Renal pelvis (tissue), 4 donors: ENCODE results near the gene RIPK4. TPM values are rescaled to one million over a fixed set of nuclear protein-coding genes. Genes with fewer than 3 reads are reported as not detected.
"Not testable (repeated sequence)": the region's sequence is repeated elsewhere in the genome, so short reads cannot be mapped to it uniquely, and the experiment has no call there.

Experiments used
- DNase-seq: peaks from one replicate; pipeline ENCODE4 v3.0.0-alpha.2; 2013
- polyA plus RNA-seq, 3 donors: library from polyadenylated mRNA; unstranded; fragments of 120-200 nt; gene quantifications; one replicate each; pipeline ENCODE4 v1.2.1, GENCODE V29; 2013; ENCODE audit not compliant: insufficient read length in 3 of 3

Gene RIPK4
- polyA plus RNA-seq, 3 donors: 19.9 to 25.3 (median 23.2) TPM

GRCh38 chr21:41799763-41800162 is 32.9 kb upstream of the RIPK4 start:
- DNase-seq: no peak

DNA sequence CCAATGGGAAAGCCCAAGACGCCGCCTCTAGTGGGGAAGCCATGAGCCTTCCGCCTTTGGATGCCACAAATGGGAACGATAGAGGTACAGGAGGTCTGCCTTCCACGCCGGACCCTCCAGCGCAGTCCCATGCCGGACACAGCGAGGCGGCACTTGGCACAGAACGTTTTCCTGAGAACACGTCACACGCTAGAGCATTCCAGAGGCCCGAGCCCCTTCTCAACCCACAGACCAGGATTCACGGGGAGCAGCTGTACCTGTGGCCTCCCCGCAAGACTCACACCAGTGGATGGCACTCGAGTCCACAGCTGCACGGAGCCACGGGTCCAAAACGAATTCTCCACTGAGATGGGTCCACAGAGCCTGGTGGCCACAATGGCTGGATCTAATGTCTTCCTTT is 31.5 kb upstream of the RIPK4 start:
- DNase-seq: no peak

GRCh38 chr21:41796476-41797080 is 29.7 kb upstream of the RIPK4 start:
- no peak for DNase-seq

DNA sequence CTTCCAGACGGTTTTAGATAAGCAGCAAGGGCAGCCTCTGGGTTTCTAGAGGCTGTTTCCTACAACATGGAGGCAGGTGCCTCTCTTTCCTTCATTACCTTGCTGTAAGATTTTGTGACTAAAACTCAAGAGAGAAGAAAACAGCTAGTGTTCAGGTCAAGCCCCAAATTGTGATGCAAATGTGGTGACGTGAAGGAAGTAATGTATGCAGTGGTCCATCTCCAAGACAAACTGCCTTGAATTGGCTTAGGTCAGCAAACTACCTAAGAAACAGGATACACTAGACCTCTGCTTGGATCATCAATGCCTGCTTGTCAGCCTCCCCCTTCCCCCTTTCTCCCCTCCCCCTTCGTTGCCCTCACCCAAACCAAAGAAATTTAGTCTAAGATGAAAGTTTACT is 28.9 kb upstream of the RIPK4 start:
- no peak for DNase-seq

DNA sequence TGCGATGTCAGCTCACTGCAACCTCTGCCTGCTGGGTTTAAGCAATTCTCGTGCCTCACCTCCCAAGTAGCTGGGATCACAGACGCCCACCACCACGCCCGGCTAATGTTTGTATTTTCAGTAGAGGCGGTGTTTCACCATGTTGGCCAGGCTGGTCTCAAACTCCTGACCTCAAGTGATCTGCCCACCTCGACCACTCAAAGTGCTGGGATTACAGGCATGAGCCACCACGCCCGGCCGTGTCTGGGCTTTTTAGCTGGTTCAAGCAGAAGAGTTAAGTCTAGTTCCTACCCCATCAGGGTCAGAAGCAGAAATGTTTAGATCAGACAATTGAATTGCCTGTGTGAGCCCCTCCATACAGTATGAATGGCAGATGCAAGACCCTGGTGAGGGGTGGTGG is 27.7 kb upstream of the RIPK4 start:
- no peak for DNase-seq

DNA sequence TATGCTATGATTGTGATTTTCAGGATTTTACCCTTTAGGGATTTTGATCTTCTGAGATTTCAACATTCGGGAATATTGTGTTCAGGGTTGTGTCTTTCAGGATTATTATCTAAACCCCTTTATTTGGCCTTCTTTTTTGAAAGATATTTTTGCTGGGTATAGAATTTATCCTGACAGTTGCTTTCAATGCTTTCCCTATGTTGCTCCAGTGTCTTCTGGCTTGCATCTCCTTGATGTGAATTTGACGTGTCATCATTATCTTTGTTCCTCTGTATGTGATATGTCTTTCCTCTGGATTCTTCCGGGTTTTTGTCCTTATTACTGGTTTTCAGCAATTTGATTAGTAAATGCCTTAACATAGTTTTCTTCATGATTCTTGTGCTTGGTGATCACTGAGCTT is 25.9 kb upstream of the RIPK4 start:
- no peak for DNase-seq

- DNase-seq: no peak
These were observed 19.7 kb upstream of the RIPK4 start for GRCh38 chr21:41786509-41786987.

DNA sequence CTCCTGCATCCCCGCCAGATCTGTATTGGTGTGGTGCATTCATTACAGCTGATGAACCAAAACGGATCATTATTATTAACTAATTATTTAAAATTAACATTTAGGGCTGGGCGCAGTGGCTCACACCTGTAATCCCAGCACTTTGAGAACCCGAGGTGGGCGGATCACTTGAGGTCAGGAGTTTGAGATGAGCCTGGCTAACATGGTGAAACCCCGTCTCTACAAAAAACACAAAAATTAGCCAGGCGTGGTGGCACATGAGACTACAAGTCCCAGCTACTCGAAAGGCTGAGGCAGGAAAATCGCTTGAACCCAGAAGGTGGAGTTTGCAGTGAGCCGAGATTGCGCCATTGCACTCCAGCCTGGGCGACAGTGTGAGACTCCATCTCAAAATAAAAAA is 18.4 kb upstream of the RIPK4 start:
- not testable (repeated sequence) for DNase-seq

GRCh38 chr21:41784456-41785102 is 17.7 kb upstream of the RIPK4 start:
- no peak for DNase-seq

GRCh38 chr21:41783476-41784180 is 16.8 kb upstream of the RIPK4 start:
- DNase-seq: no peak

- no peak for DNase-seq
These were observed 14.2 kb upstream of the RIPK4 start for GRCh38 chr21:41781050-41781410.

GRCh38 chr21:41780337-41781049 is 13.6 kb upstream of the RIPK4 start:
- DNase-seq: no peak

DNA sequence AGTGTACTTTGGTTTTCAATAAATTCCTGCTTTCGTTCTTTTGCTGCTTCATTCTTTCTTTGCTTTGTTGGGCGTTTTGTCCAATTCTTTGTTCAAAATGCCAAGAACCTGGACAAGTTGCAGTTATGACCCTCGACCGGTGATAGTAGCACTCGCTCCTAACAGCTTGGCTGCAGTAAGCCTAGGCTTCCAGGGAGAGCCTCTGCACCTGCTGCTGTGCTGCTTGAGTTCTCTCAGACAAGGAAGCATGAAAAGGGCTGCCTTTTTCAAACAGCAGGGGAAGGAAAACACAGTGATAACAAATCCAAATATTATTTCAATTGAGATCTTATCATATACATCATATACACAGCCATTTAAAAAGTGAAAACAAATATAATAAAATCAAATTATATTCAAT is 12.8 kb upstream of the RIPK4 start:
- no peak for DNase-seq

GRCh38 chr21:41778930-41779600 is 12.2 kb upstream of the RIPK4 start:
- no peak for DNase-seq

GRCh38 chr21:41777951-41778815 is 11.3 kb upstream of the RIPK4 start:
- DNase-seq: no peak

DNA sequence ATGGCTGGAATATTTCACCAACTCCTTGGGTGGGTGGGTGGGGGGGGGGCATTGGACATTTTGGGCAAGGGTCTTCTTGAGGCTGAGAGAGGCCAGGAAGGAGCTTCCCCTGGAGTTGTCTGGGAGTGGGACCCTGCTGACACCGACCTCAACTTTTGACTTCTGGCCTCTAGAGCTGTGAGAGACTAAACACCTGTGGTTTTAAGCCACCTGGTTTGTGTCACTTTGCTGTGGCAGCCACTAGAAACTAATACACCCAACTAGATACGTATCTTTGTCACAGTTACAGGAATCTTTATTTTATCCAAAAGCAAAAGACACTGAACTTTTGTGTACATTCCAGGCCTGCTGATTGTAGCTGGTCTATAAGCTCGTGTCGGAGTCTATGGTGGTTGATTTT is 9.9 kb upstream of the RIPK4 start:
- DNase-seq: no peak

DNA sequence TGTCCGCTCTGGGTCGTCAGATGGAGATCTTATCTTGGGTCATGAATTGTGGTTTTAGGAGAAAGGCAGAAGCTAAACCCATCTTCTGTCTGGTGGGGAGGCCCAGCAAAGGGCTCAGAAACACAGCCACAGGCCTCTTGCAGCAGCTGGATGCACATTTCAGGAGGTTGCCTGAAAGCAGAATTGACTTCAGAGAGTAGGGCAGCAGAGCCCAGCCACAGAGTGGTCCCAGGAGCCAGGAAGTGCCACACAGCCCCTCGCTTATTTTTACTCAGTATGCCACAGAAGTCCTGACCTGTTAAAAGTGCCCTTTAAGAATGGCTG is 8.3 kb upstream of the RIPK4 start:
- no peak for DNase-seq

GRCh38 chr21:41774467-41775148 is 7.8 kb upstream of the RIPK4 start:
- no peak for DNase-seq

DNA sequence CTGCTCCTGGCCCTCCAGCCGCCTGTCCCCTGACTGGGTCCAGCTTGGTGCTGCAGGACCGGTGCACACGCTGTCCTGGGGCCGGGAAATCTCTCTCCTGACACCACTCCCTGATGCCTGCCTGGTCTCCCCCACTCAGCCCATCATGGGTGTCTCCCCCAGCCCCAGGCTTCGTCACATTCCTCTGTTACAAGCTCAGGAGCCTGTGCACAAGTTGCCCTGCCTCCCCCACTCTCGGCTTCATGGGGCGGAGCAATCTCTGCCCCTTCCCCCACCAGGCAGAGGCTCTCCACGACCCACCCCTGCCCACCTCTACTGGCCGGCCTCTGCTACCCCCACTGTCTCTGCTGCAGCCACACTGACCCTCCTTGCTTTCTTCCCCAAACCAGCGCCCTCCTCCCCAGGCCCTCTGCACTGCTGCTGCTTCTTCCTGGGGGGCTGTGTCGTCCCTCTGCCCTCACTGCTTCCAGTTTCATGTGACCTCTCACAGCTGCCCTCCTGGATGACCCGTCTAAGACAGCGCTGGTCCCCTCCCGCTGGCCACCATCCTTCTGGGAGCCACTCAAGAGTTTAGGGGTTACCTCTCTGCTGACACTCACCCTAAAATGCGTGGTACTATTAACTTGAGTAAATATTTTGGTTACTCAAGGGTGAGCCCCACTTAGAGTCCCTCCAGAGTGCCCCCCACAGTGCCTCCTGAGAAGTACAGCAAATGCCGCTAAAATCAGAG is 5.7 kb upstream of the RIPK4 start:
- DNase-seq: no peak

DNA sequence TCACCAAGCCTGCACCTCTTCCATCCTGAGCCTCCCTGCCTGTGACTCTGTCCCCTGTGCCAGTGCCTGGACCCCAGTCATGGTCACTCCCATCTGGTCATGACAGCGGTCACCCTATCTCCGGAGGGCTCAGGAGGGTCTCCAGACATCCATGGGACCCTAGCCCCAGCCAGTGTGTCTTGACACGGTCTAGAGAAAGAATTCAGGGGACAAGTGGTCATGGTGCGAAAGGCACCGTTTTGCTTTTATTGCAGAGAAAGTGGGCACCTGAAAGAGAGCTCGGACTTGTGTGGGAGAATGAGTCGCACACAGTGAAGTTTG is 4.7 kb upstream of the RIPK4 start:
- DNase-seq: no peak
